HEK293T (cell line): ENCODE results near the gene TRAPPC2.

Source experiments
- CTCF ChIA-PET: fragments of 350-600 bp; formaldehyde crosslinking; extraction: SDS; loops from one replicate; lab custom pipeline; 2021; ENCODE audit warnings: antibody characterized with exemption, inconsistent platforms; lab: Yijun Ruan, JAX
- POLR2A ChIA-PET: fragments of 350-600 bp; formaldehyde crosslinking; extraction: SDS; loops from one replicate; lab custom pipeline; 2020; ENCODE audit warnings: antibody characterized with exemption, inconsistent platforms; lab: Yijun Ruan, JAX
- DNase-seq: peaks from one replicate; pipeline ENCODE4 v3.0.0; 2012; ENCODE audit warnings: mixed read lengths; ENCODE audit errors: extremely low spot score
- ARNT ChIP-seq: fragments of 450-650 bp; IDR thresholded peaks from 2 replicates; pipeline ENCODE4 v1.6.1; 2017; ENCODE audit warnings: mild to moderate bottlenecking
- BHLHE40 ChIP-seq: fragments of 450-650 bp; IDR thresholded peaks from 2 replicates; pipeline ENCODE4 v1.6.1; 2016; ENCODE audit warnings: mild to moderate bottlenecking, moderate library complexity, borderline replicate concordance
- CTBP1 ChIP-seq: fragments of 450-650 bp; IDR thresholded peaks from 2 replicates; pipeline ENCODE4 v1.6.1; 2016; ENCODE audit warnings: borderline replicate concordance
- ELF4 ChIP-seq: fragments of 450-650 bp; IDR thresholded peaks from 2 replicates; pipeline ENCODE4 v1.6.1; 2017; ENCODE audit warnings: antibody characterized with exemption
- FOXA1 ChIP-seq: fragments of 450-650 bp; IDR thresholded peaks from 2 replicates; pipeline ENCODE4 v1.6.1; 2016; ENCODE audit warnings: mild to moderate bottlenecking
- FOXK2 ChIP-seq: fragments of 450-650 bp; IDR thresholded peaks from 2 replicates; pipeline ENCODE4 v1.6.1; 2016; ENCODE audit warnings: mild to moderate bottlenecking
- FOXM1 ChIP-seq: fragments of 450-650 bp; IDR thresholded peaks from 2 replicates; pipeline ENCODE4 v1.6.1; 2017; ENCODE audit warnings: mild to moderate bottlenecking, borderline replicate concordance
- HDGF ChIP-seq: fragments of 450-650 bp; IDR thresholded peaks from 2 replicates; pipeline ENCODE4 v1.6.1; 2017; ENCODE audit warnings: antibody characterized with exemption, borderline replicate concordance
- L3MBTL2 ChIP-seq: fragments of 450-650 bp; conservative IDR thresholded peaks from 2 replicates; pipeline ENCODE4 v1.6.1; 2016; ENCODE audit warnings: mild to moderate bottlenecking
- LEF1 ChIP-seq: fragments of 450-650 bp; IDR thresholded peaks from 2 replicates; pipeline ENCODE4 v1.6.1; 2017; ENCODE audit warnings: mild to moderate bottlenecking, borderline replicate concordance
- NFRKB ChIP-seq: fragments of 450-650 bp; IDR thresholded peaks from 2 replicates; pipeline ENCODE4 v1.6.1; 2016; ENCODE audit warnings: mild to moderate bottlenecking, moderate library complexity
- SP1 ChIP-seq: fragments of 450-650 bp; IDR thresholded peaks from 2 replicates; pipeline ENCODE4 v1.6.1; 2017
- SUZ12 ChIP-seq: fragments of 450-650 bp; IDR thresholded peaks from 2 replicates; pipeline ENCODE4 v1.6.1; 2016; ENCODE audit warnings: mild to moderate bottlenecking
- TARDBP ChIP-seq: fragments of 450-650 bp; IDR thresholded peaks from 2 replicates; pipeline ENCODE4 v1.6.1; 2016
- ZNF384 ChIP-seq: fragments of 450-650 bp; IDR thresholded peaks from 2 replicates; pipeline ENCODE4 v1.6.1; 2016
- TF ChIP-seq, protein P1 (sequence below): fragments of 450-650 bp; IDR thresholded peaks from 2 replicates; pipeline ENCODE4 v1.6.1; 2016

TRAPPC2 gene

GRCh38 chrX:13770013-13770535, 35.7 kb upstream of the TRAPPC2 start:
- DNase-seq: no peak
- no peak for TF ChIP-seq BHLHE40
- TF ChIP-seq FOXK2: no peak
- no peak for TF ChIP-seq FOXM1
- TF ChIP-seq ZNF384: no peak
- no peak for TF ChIP-seq CTBP1
- no peak for TF ChIP-seq TARDBP
- no peak for TF ChIP-seq SP1
- no peak for TF ChIP-seq NFRKB
- ChIA-PET POLR2A (no interaction called here), CTCF (no interaction called here)

- CTCF ChIA-PET: interaction anchor here (0.7 kb wide), 1 partner anchor 261 kb away, joined by 3 read pairs; no protein-coding TSS in a partner anchor
- POLR2A ChIA-PET: no interaction called here
- no peak for TF ChIP-seq ELF4
- TF ChIP-seq BHLHE40: no peak
- TF ChIP-seq, protein P1, sequence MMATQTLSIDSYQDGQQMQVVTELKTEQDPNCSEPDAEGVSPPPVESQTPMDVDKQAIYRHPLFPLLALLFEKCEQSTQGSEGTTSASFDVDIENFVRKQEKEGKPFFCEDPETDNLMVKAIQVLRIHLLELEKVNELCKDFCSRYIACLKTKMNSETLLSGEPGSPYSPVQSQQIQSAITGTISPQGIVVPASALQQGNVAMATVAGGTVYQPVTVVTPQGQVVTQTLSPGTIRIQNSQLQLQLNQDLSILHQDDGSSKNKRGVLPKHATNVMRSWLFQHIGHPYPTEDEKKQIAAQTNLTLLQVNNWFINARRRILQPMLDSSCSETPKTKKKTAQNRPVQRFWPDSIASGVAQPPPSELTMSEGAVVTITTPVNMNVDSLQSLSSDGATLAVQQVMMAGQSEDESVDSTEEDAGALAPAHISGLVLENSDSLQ: no peak
- no peak for TF ChIP-seq SP1
- no peak for TF ChIP-seq ARNT
- TF ChIP-seq HDGF: no peak
- no peak for TF ChIP-seq TARDBP
- TF ChIP-seq LEF1: no peak
- TF ChIP-seq NFRKB: no peak
- no peak for TF ChIP-seq FOXM1
- TF ChIP-seq SUZ12: no peak
- no peak for TF ChIP-seq L3MBTL2
- TF ChIP-seq CTBP1: no peak
- DNase-seq: no peak
Measured at GRCh38 chrX:13768939-13769338, 34.5 kb upstream of the TRAPPC2 start.

DNA sequence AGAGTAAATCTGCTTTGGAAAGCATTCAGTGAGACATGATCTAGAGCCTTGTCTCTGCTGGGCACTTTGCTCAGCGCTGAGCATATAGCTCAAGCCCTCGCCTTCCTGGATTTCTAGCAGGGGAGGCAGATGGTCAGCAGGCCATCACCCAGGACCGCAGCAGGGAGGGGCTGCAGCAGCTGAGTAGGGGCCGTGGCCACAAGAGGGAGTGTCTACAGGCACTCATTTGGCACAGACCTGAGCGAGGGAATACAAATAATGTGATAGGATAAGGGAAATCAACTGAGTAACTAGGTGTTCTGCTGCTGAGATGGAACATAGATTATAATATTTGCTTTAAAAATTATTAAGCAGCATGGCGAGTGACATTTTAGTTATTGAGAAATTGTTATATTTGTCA, 30.3 kb upstream of the TRAPPC2 start:
- peak; percentile 45 for DNase-seq

DNA sequence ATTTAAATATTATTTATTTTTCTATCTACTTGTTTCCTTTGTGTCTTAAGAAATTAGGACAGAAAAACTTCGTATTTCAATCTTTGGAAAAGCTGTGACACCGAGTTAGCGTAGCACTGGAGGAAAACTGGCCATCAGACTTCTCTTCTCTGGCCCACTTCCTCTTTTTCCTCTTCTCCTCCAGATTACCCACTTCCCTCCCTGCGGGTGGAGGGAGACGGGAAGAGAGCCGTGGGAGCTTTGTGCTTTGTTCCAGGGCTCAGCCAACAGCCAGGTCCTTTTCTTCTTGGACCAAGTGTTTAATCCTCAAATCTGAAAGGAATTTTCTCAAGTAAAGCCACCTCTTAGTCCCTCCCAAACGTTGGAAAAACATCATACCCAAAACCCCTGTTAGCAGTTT, 29.9 kb upstream of the TRAPPC2 start:
- ChIA-PET POLR2A (no interaction called here), CTCF (no interaction called here)
- TF ChIP-seq ZNF384 (no peak), ELF4 (no peak), BHLHE40 (no peak), LEF1 (no peak), FOXA1 (no peak), HDGF (no peak), SP1 (no peak), FOXM1 (no peak), ARNT (no peak)
- DNase-seq: no peak

More for the DNA sequence above, 30.3 kb upstream of the TRAPPC2 start:
- CTCF ChIA-PET: no interaction called here
- TF ChIP-seq CTBP1 (no peak), FOXK2 (no peak), ZNF384 (no peak), SP1 (no peak), SUZ12 (no peak), L3MBTL2 (no peak), BHLHE40 (no peak), HDGF (no peak), FOXM1 (no peak), ARNT (no peak)
- TF ChIP-seq, protein P1: no peak
- POLR2A ChIA-PET: no interaction called here

DNA sequence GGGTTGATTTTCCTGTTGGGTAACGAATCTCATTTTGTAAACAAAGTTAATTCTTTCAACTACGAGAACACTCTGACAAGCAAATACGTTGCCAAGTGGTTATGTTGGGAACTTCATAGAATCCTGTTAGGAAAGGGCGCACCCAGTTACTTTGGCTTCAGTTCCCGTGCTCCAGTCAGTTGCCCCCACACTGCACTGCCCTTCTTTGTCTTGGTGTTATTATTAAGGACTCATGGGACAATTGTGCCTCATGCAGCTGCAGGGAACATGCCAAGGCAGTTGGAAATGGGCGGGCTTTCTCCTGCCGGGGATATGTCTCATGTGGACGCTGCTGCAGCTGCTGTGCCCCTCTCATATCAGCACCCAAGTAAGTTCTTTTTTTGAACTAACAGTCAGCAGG, 29.1 kb upstream of the TRAPPC2 start:
- no peak for DNase-seq
- TF ChIP-seq ARNT: no peak
- no peak for TF ChIP-seq SP1
- no peak for TF ChIP-seq NFRKB
- no peak for TF ChIP-seq LEF1
- no peak for TF ChIP-seq BHLHE40
- TF ChIP-seq ELF4: no peak
- TF ChIP-seq FOXA1: no peak
- TF ChIP-seq L3MBTL2: no peak
- ChIA-PET CTCF (no interaction called here), POLR2A (no interaction called here)

- no peak for DNase-seq
- TF ChIP-seq FOXA1 (no peak), SUZ12 (no peak), HDGF (no peak), SP1 (no peak), TARDBP (no peak), ZNF384 (no peak), L3MBTL2 (no peak), LEF1 (no peak), NFRKB (no peak), BHLHE40 (no peak), FOXM1 (no peak), CTBP1 (no peak)
- ChIA-PET CTCF (interaction anchor here (0.7 to 1.1 kb wide), 2 partner anchors 15 to 274 kb away, joined by 5 to 8 read pairs; no protein-coding TSS in a partner anchor), POLR2A (no interaction called here)
Measured at GRCh38 chrX:13761606-13762414, 27.4 kb upstream of the TRAPPC2 start.

DNA sequence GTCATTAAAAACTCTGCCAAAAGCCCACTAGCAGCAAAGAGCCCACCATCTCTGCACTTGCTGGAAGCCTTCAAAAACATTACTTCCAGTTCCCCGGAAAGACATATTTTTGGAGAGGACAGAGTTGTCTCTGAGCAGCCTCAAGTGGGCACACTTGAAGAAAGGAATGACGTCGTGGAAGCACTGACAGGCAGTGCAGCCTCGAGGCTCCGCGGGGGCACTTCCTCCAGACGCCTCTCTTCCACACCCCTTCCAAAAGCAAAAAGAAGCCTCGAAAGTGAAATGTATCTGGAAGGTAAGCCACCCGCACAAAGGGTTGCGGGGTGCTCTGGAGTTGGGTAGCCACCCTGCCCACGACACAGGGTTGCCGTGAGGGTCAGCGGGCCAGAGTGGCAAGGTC, 26.0 kb upstream of the TRAPPC2 start:
- TF ChIP-seq FOXA1: no peak
- TF ChIP-seq FOXK2: no peak
- no peak for TF ChIP-seq ZNF384
- no peak for TF ChIP-seq NFRKB
- no peak for TF ChIP-seq HDGF
- TF ChIP-seq FOXM1: no peak
- TF ChIP-seq SUZ12: no peak
- TF ChIP-seq L3MBTL2: no peak
- no peak for TF ChIP-seq BHLHE40
- TF ChIP-seq, protein P1: no peak
- no peak for TF ChIP-seq TARDBP
- no peak for TF ChIP-seq SP1
- no peak for TF ChIP-seq LEF1
- POLR2A ChIA-PET: no interaction called here
- no peak for DNase-seq
- CTCF ChIA-PET: interaction anchor here (0.7 kb wide), 1 partner anchor 24 kb away, joined by 5 read pairs; no protein-coding TSS in a partner anchor
